Caco-2 (cell line): ENCODE results near the gene RHBDL3. TPM values are rescaled to one million over a fixed set of nuclear protein-coding genes. Genes with fewer than 3 reads are reported as not detected.
A peak's percentile ranks its signal among the peaks of the same experiment; 100 is the strongest.
"Not testable (repeated sequence)": the region's sequence is repeated elsewhere in the genome, so short reads cannot be mapped to it uniquely, and the experiment has no call there.

Experiments used
- BruUV-seq: library from RNA; stranded (reverse); fragments of 400-500 nt; replicated peaks from 2 replicates; lab custom pipeline; 2021; lab: Mats Ljungman, UMichigan
- CTCF ChIA-PET: fragments of 300-600 bp; sonication (Branson Sonifier 250); formaldehyde crosslinking; loops from one replicate; lab custom pipeline; 2022; ENCODE audit warnings: antibody characterized with exemption; lab: Charles Lee
- POLR2A ChIA-PET: fragments of 300-600 bp; sonication (Branson Sonifier 250); formaldehyde crosslinking; loops from one replicate; lab custom pipeline; 2022; ENCODE audit warnings: antibody characterized with exemption; lab: Charles Lee
- DNase-seq, 2 experiments: peaks; one replicate each; pipeline versions ENCODE4 v3.0.0 to v3.0.0-alpha.2; 2020 to 2022
- H3K27me3 ChIP-seq: replicated peaks from 2 replicates; pipeline ENCODE4 v1.6.0; 2011; ENCODE audit warnings: low read length; ENCODE audit not compliant: control insufficient read depth, insufficient read depth
- H3K36me3 ChIP-seq: 2 replicates; pipeline ENCODE4 v1.5.1; 2011; ENCODE audit warnings: low read length; ENCODE audit not compliant: control insufficient read depth, insufficient read depth
- H3K4me1 ChIP-seq: fragments of 250-450 bp; sonication (Bioruptor Pico); 2 replicates; pipeline ENCODE4 v1.5.1; 2020; ENCODE audit warnings: mild to moderate bottlenecking
- H3K4me3 ChIP-seq: 2 replicates; pipeline ENCODE4 v1.5.1; 2011; ENCODE audit warnings: low read depth, mild to moderate bottlenecking, control low read depth, low read length
- H3K9me3 ChIP-seq: fragments of 250-450 bp; sonication (Bioruptor Pico); 2 replicates; pipeline ENCODE4 v1.5.1; 2020; ENCODE audit warnings: mild to moderate bottlenecking, moderate library complexity
- H3K27ac Mint-ChIP-seq: one replicate; pipeline ENCODE4 v1.8.0; 2022; ENCODE audit warnings: mixed read lengths; ENCODE audit not compliant: unreplicated experiment
- H3K27me3 Mint-ChIP-seq: one replicate; pipeline ENCODE4 v1.8.0; 2022; ENCODE audit warnings: mixed read lengths; ENCODE audit not compliant: insufficient read depth, unreplicated experiment
- H3K36me3 Mint-ChIP-seq: one replicate; pipeline ENCODE4 v1.8.0; 2022; ENCODE audit warnings: mild to moderate bottlenecking, mixed read lengths; ENCODE audit not compliant: insufficient read depth, unreplicated experiment
- H3K4me1 Mint-ChIP-seq: one replicate; pipeline ENCODE4 v1.8.0; 2022; ENCODE audit warnings: low read depth, mixed read lengths; ENCODE audit not compliant: unreplicated experiment
- H3K4me3 Mint-ChIP-seq: one replicate; pipeline ENCODE4 v1.8.0; 2022; ENCODE audit warnings: mild to moderate bottlenecking, moderate library complexity, mixed read lengths; ENCODE audit not compliant: unreplicated experiment
- H3K9me3 Mint-ChIP-seq: one replicate; pipeline ENCODE4 v1.8.0; 2022; ENCODE audit warnings: mixed read lengths; ENCODE audit not compliant: unreplicated experiment
- intact Hi-C: fragments of 100-400 bp; cut with micrococcal nuclease; formaldehyde crosslinking; loops from one replicate; pipeline ENCODE4 v1.10.0; 2022; ENCODE audit not compliant: unreplicated experiment
- total RNA-seq: library from RNA; stranded (reverse); gene quantifications from 2 replicates; pipeline ENCODE4 v1.2.3, GENCODE V29; 2022
- TF ChIP-seq, protein P1 (sequence below), 2 experiments: fragments of 200-600 bp in 1 of 2; IDR thresholded peaks; 1 replicate in 1 of 2; 2 replicates in 1 of 2; pipeline versions ENCODE4 v1.5.1 to v1.8.0; 2011 to 2022; ENCODE audit warnings: antibody characterized with exemption in 1 of 2, control low read depth in 1 of 2, inconsistent platforms in 1 of 2, low read depth in 1 of 2, low read length in 1 of 2, mild to moderate bottlenecking in 1 of 2, moderate library complexity in 1 of 2; ENCODE audit not compliant: insufficient read depth in 1 of 2, severe bottlenecking in 1 of 2, unreplicated experiment in 1 of 2

Gene RHBDL3
- total RNA-seq, 1 experiment from 2014 or later = not detected

- TF ChIP-seq, protein P1, sequence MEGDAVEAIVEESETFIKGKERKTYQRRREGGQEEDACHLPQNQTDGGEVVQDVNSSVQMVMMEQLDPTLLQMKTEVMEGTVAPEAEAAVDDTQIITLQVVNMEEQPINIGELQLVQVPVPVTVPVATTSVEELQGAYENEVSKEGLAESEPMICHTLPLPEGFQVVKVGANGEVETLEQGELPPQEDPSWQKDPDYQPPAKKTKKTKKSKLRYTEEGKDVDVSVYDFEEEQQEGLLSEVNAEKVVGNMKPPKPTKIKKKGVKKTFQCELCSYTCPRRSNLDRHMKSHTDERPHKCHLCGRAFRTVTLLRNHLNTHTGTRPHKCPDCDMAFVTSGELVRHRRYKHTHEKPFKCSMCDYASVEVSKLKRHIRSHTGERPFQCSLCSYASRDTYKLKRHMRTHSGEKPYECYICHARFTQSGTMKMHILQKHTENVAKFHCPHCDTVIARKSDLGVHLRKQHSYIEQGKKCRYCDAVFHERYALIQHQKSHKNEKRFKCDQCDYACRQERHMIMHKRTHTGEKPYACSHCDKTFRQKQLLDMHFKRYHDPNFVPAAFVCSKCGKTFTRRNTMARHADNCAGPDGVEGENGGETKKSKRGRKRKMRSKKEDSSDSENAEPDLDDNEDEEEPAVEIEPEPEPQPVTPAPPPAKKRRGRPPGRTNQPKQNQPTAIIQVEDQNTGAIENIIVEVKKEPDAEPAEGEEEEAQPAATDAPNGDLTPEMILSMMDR (IDR thresholded peaks at IDR 0.05; ENCODE audit: insufficient read depth in 1 of 2, low read depth in 1 of 2, low read length in 1 of 2, severe bottlenecking in 1 of 2, unreplicated experiment in 1 of 2) = no peak
- DNase-seq = no peak
- peak overlapping the region; percentile 99 for H3K27ac Mint-ChIP-seq
- POLR2A ChIA-PET = no interaction called here
- no peaks in the 10 kb centered on the region; the same call in 1 of the 2 replicates for H3K36me3 ChIP-seq
- H3K27me3 ChIP-seq = no peaks in the 10 kb centered on the region
- H3K36me3 Mint-ChIP-seq = peaks cover 50% of the 10 kb centered on the region
- CTCF ChIA-PET = no interaction called here
- no peaks in the 10 kb centered on the region for H3K27me3 Mint-ChIP-seq
- no peaks in the 10 kb centered on the region for H3K9me3 ChIP-seq
- peaks cover 22% of the 10 kb centered on the region; the same call in 1 of the 2 replicates for H3K4me1 ChIP-seq
- BruUV-seq = TSS peak; percentile 97
- peak overlapping the region; percentile 75 for H3K4me3 ChIP-seq
- no peaks in the 10 kb centered on the region for H3K9me3 Mint-ChIP-seq
- no peaks in the 10 kb centered on the region for H3K4me1 Mint-ChIP-seq
- H3K4me3 Mint-ChIP-seq = peak overlapping the region; percentile 90
- intact Hi-C loops = no loop called here
These were observed 83.8 kb downstream of the RHBDL3 start for GRCh38 chr17:32349503-32349853.

- DNase-seq = peak; percentile 96 to 97
- H3K36me3 ChIP-seq = peaks cover 2% of the 10 kb centered on the region; the same call in 1 of the 2 replicates
- intact Hi-C loops = loop anchor here (5.0 kb wide), 1 partner anchor 92 kb away; the partner anchor contains the start of gene PSMD11
- H3K27me3 Mint-ChIP-seq = no peaks in the 10 kb centered on the region
- H3K4me1 Mint-ChIP-seq = peaks cover 1% of the 10 kb centered on the region
- H3K4me1 ChIP-seq = peaks cover 26% of the 10 kb centered on the region
- H3K27me3 ChIP-seq = no peaks in the 10 kb centered on the region
- peaks cover 56% of the 10 kb centered on the region for H3K36me3 Mint-ChIP-seq
- H3K4me3 Mint-ChIP-seq = peak within 1 kb of the TSS; percentile 90
- CTCF ChIA-PET = no interaction called here
- TF ChIP-seq, protein P1 (IDR thresholded peaks at IDR 0.05; ENCODE audit: insufficient read depth in 1 of 2, low read depth in 1 of 2, low read length in 1 of 2, severe bottlenecking in 1 of 2, unreplicated experiment in 1 of 2) = no peak
- H3K4me3 ChIP-seq = peak within 1 kb of the TSS; percentile 75
- no peaks in the 10 kb centered on the region for H3K9me3 ChIP-seq
- POLR2A ChIA-PET = interaction anchor here (1.7 kb wide), 1 partner anchor 8 kb away, joined by 4 read pairs; the partner anchor contains the start of gene C17orf75
- peak within 1 kb of the TSS; percentile 99 for H3K27ac Mint-ChIP-seq
- no peaks in the 10 kb centered on the region for H3K9me3 Mint-ChIP-seq
- BruUV-seq = TSS peak; percentile 82
These were observed 84.4 kb downstream of the RHBDL3 start, which contains the start of gene ZNF207 for GRCh38 chr17:32349854-32350665. TSS of gene ZNF207 (plus strand) at chr17:32350157. CDS start at chr17:32350286, 129 bp downstream.

- intact Hi-C loops = loop anchor here (5.0 kb wide), 1 partner anchor 91 kb away; the partner anchor contains the start of gene PSMD11
These were observed 85.2 kb downstream of the RHBDL3 start for GRCh38 chr17:32350666-32351418.

DNA sequence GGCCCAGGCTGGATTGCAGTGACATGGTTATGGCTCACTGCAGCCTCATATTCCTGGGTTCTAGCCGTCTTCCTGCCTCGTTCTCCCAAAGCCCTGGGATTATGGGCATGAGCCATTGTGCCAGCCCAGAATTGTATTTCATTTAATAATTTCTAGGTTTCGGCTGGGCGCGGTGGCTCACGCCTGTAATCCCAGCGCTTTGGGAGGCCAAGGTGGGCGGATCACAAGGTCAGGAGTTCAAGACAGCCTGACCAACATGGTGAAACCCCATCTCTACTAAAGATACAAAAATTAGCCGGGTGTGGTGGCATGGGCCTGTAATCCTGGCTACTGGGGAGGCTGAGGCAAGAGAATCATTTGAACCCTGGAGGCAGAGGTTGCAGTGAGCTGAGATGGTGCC is 87.1 kb downstream of the RHBDL3 start:
- H3K36me3 ChIP-seq, BruUV-seq, H3K27ac Mint-ChIP-seq, H3K4me1 Mint-ChIP-seq, POLR2A ChIA-PET, CTCF ChIA-PET, H3K27me3 ChIP-seq, H3K27me3 Mint-ChIP-seq, H3K4me3 ChIP-seq, DNase-seq, H3K9me3 Mint-ChIP-seq, H3K9me3 ChIP-seq: not testable (repeated sequence)
- H3K4me3 Mint-ChIP-seq = peak overlapping the region; percentile 13
- H3K4me1 ChIP-seq = peaks cover 39% of the 10 kb centered on the region
- peaks cover 79% of the 10 kb centered on the region for H3K36me3 Mint-ChIP-seq
- intact Hi-C loops = loop anchor here (5.0 kb wide), 1 partner anchor 90 kb away; the partner anchor contains the start of gene PSMD11

More at GRCh38 chr17:32350666-32351418, 85.2 kb downstream of the RHBDL3 start:
- DNase-seq = peak; percentile 47 to 48
- H3K9me3 Mint-ChIP-seq = no peaks in the 10 kb centered on the region
- peaks cover 34% of the 10 kb centered on the region for H3K4me1 ChIP-seq
- H3K27me3 ChIP-seq = no peaks in the 10 kb centered on the region
- peak overlapping the region; percentile 90 for H3K4me3 Mint-ChIP-seq
- CTCF ChIA-PET = interaction anchor here (0.9 kb wide), 1 partner anchor 93 kb away, joined by 5 read pairs; the partner anchor contains the start of gene PSMD11
- H3K27ac Mint-ChIP-seq = peak overlapping the region; percentile 99
- no peaks in the 10 kb centered on the region for H3K27me3 Mint-ChIP-seq
- peaks cover 63% of the 10 kb centered on the region for H3K36me3 Mint-ChIP-seq
- peak overlapping the region; percentile 75 for H3K4me3 ChIP-seq
- TF ChIP-seq, protein P1 (IDR thresholded peaks at IDR 0.05; ENCODE audit: insufficient read depth in 1 of 2, low read depth in 1 of 2, low read length in 1 of 2, severe bottlenecking in 1 of 2, unreplicated experiment in 1 of 2) = no peak
- BruUV-seq = no TSS peak
- POLR2A ChIA-PET = interaction anchor here (0.6 to 1.7 kb wide), 7 partner anchors 9 to 440 kb away, joined by 4 to 9 read pairs (median 5); partner anchors contain the start of gene C17orf75
- H3K9me3 ChIP-seq = no peaks in the 10 kb centered on the region
- H3K4me1 Mint-ChIP-seq = peaks cover 8% of the 10 kb centered on the region
- H3K36me3 ChIP-seq = peaks cover 3% of the 10 kb centered on the region; the same call in 1 of the 2 replicates
